22Rv1 (cell line): ENCODE data around the gene SPOCK2.

Source experiments
- ZFX ChIP-seq: fragments of 450-650 bp; IDR thresholded peaks from 2 replicates; pipeline ENCODE4 v1.6.1; 2017; ENCODE audit warnings: antibody characterized with exemption, borderline replicate concordance
- TF ChIP-seq, protein P1 (sequence below): fragments of 450-650 bp; IDR thresholded peaks from 2 replicates; pipeline ENCODE4 v1.5.1; 2017; ENCODE audit warnings: mild to moderate bottlenecking

DNA sequence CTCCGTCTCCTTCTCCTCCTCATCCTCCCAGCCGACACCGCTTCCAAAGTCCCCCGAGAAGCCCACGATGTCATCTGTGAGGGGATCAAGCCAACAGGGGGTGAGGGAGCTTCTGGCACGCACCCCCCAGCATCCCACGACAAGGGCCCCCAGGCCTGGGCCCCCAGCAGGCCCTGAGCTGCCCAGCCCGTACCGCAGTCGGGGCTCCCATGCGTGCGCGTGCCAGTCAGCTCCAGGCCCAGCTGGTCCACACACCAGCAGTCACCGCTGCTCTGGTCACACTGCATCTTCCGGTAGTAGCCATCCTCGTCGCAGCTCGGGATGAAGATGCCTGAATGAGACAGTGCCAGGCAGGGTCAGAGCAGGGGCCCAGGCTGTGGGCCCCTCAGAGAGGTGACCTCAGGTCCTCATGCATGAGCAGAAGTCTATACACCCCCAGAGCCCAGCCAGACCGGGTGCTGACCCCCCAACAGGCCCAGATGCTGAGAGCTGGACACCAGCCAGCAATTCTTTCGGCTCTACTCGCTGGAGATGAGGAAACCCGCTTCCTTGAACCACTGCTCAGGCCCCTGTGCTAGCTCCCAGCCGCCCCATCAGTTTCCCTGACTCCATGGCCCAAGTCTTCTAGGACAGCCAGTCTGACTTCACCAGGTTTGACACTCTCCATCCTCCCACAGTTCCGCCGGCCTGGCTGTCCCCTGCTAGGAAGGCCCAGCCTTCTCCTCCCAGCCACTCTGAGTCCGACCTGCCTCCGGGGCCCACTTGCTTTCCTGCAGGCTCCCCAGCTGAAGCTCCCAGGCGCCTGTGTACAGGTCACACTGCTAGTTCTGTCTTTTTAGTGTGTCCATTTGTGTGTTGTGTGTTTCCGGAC is 25.3 kb downstream of the SPOCK2 start:
- TF ChIP-seq, protein P1, sequence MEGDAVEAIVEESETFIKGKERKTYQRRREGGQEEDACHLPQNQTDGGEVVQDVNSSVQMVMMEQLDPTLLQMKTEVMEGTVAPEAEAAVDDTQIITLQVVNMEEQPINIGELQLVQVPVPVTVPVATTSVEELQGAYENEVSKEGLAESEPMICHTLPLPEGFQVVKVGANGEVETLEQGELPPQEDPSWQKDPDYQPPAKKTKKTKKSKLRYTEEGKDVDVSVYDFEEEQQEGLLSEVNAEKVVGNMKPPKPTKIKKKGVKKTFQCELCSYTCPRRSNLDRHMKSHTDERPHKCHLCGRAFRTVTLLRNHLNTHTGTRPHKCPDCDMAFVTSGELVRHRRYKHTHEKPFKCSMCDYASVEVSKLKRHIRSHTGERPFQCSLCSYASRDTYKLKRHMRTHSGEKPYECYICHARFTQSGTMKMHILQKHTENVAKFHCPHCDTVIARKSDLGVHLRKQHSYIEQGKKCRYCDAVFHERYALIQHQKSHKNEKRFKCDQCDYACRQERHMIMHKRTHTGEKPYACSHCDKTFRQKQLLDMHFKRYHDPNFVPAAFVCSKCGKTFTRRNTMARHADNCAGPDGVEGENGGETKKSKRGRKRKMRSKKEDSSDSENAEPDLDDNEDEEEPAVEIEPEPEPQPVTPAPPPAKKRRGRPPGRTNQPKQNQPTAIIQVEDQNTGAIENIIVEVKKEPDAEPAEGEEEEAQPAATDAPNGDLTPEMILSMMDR = no peak
- TF ChIP-seq ZFX = no peak
